Measurements from ENCODE around the gene BSN. TPM values are rescaled to one million over a fixed set of nuclear protein-coding genes. Genes with fewer than 3 reads are reported as not detected.

Gene BSN
- total RNA-seq, 2 experiments from 2014 or later, result 0.03 to 0.27 TPM

GRCh38 chr3:49536875-49537533 lies 17.3 kb upstream of the BSN start:
- POLR2A ChIA-PET, result interaction anchor here (0.6 kb wide), 2 partner anchors 135 to 1463 kb away, joined by 3 read pairs; no protein-coding TSS in a partner anchor
- Histone ChIP-seq H3K4me3 (ENCODE audit: low read depth, low read length, poor library complexity, severe bottlenecking) (no peak overlapping the region), H2AFZ (ENCODE audit: low read length) (no peak overlapping the region), H3K27ac (ENCODE audit: low read depth, low read length, poor library complexity, severe bottlenecking) (no peak overlapping the region), H3K4me2 (ENCODE audit: low read length) (no peak overlapping the region), H3K36me3 (ENCODE audit: insufficient read depth, low read length) (peaks cover 3% of the 10 kb centered on the region; the same call in 1 of the 2 replicates), H4K20me1 (ENCODE audit: insufficient read depth, low read length) (no peaks in the 10 kb centered on the region), H3K79me2 (ENCODE audit: insufficient read depth, low read depth, low read length) (no peaks in the 10 kb centered on the region), H3K9me3 (ENCODE audit: low read length) (no peaks in the 10 kb centered on the region), H3K4me1 (ENCODE audit: insufficient read depth, low read length, poor library complexity, severe bottlenecking) (peaks cover 13% of the 10 kb centered on the region), H3K9me2 (ENCODE audit: insufficient read depth, low read length) (no peaks in the 10 kb centered on the region)
- TF ChIP-seq CTCF (conservative IDR thresholded peaks at IDR 0.05; ENCODE audit: low read length), result no peak
- TF ChIP-seq EZH2phosphoT487 (IDR thresholded peaks at IDR 0.05; ENCODE audit: borderline replicate concordance, low read depth, low read length), result no peak
- DNase-seq (ENCODE audit: low spot score), result no peak
- CTCF ChIA-PET (ENCODE audit: unreplicated experiment), result interaction anchor here (1.0 kb wide), 1 partner anchor 134 kb away, joined by 6 read pairs; no protein-coding TSS in a partner anchor
- intact Hi-C loops (cut with micrococcal nuclease; ENCODE audit: unreplicated experiment), result no loop called here
- BruUV-seq (replicated peaks), result no TSS peak

- no TSS peak for BruUV-seq (replicated peaks)
- ChIA-PET CTCF (ENCODE audit: unreplicated experiment) (interaction anchor here (0.6 to 1.9 kb wide), 7 partner anchors 12 to 133 kb away, joined by 3 to 10 read pairs (median 5); no protein-coding TSS in a partner anchor), POLR2A (interaction anchor here (0.6 to 1.9 kb wide), 6 partner anchors 12 to 509 kb away, joined by 3 to 18 read pairs (median 3); no protein-coding TSS in a partner anchor)
- peaks cover 13% of the 10 kb centered on the region for H3K4me1 ChIP-seq (ENCODE audit: insufficient read depth, low read length, poor library complexity, severe bottlenecking)
- H3K36me3 ChIP-seq (ENCODE audit: insufficient read depth, low read length), result no peaks in the 10 kb centered on the region
- no peaks in the 10 kb centered on the region for H3K79me2 ChIP-seq (ENCODE audit: insufficient read depth, low read depth, low read length)
- peak; percentile 93 for DNase-seq (ENCODE audit: low spot score)
- H3K4me2 ChIP-seq (ENCODE audit: low read length), result peak overlapping the region; percentile 75
- H3K9me3 ChIP-seq (ENCODE audit: low read length), result 0 out of 2 replicates have a peak, but pooled peaks cover 4% of the 10 kb centered on the region
- H3K27ac ChIP-seq (ENCODE audit: low read depth, low read length, poor library complexity, severe bottlenecking), result no peak overlapping the region
- peak overlapping the region; percentile 69 for H3K4me3 ChIP-seq (ENCODE audit: low read depth, low read length, poor library complexity, severe bottlenecking)
- peak overlapping the region; percentile 68; the same call in 1 of the 2 replicates for H2AFZ ChIP-seq (ENCODE audit: low read length)
- H3K9me2 ChIP-seq (ENCODE audit: insufficient read depth, low read length), result no peaks in the 10 kb centered on the region
- intact Hi-C loops (cut with micrococcal nuclease; ENCODE audit: unreplicated experiment), result loop anchor here (1.0 kb wide), 1 partner anchor 131 kb away; no protein-coding TSS in a partner anchor
- no peaks in the 10 kb centered on the region for H4K20me1 ChIP-seq (ENCODE audit: insufficient read depth, low read length)
- peak; percentile 89 for TF ChIP-seq CTCF (conservative IDR thresholded peaks at IDR 0.05; ENCODE audit: low read length)
- TF ChIP-seq EZH2phosphoT487 (IDR thresholded peaks at IDR 0.05; ENCODE audit: borderline replicate concordance, low read depth, low read length), result no peak
Measured at GRCh38 chr3:49539659-49540560, 14.4 kb upstream of the BSN start.

Data from OCI-LY7 (cell line).